Activated CD4-positive, CD25-positive, alpha-beta regulatory T cell (primary cell): ENCODE results near the gene AUTS2.

ENCODE experiments used
- DNase-seq, 4 experiments: peaks; one replicate each; lab custom pipeline; 2025; lab: John Stamatoyannopoulos, UW

Gene AUTS2

GRCh38 chr7:69992938-69993337, 394.7 kb downstream of the AUTS2 start:
- DNase-seq = no peak

GRCh38 chr7:69994218-69994617, 395.9 kb downstream of the AUTS2 start:
- DNase-seq = no peak

- DNase-seq = no peak
Measured at GRCh38 chr7:69994886-69995542, 396.7 kb downstream of the AUTS2 start.

- DNase-seq = no peak
Measured at GRCh38 chr7:69996121-69996520, 397.8 kb downstream of the AUTS2 start.

- no peak for DNase-seq
Measured at GRCh38 chr7:70000737-70001348, 402.6 kb downstream of the AUTS2 start.

- no peak for DNase-seq
Measured at GRCh38 chr7:70005480-70005879, 407.2 kb downstream of the AUTS2 start.

GRCh38 chr7:70005891-70006260, 407.6 kb downstream of the AUTS2 start:
- DNase-seq = no peak

- DNase-seq = no peak
Measured at GRCh38 chr7:70006261-70006920, 408.1 kb downstream of the AUTS2 start.

- no peak for DNase-seq
Measured at GRCh38 chr7:70008466-70008865, 410.2 kb downstream of the AUTS2 start.

- DNase-seq = no peak
Measured at GRCh38 chr7:70014472-70015177, 416.4 kb downstream of the AUTS2 start.

GRCh38 chr7:70015353-70015752, 417.1 kb downstream of the AUTS2 start:
- no peak for DNase-seq

GRCh38 chr7:70016044-70016770, 417.9 kb downstream of the AUTS2 start:
- no peak for DNase-seq

GRCh38 chr7:70017357-70017756, 419.1 kb downstream of the AUTS2 start:
- DNase-seq = no peak

- no peak for DNase-seq
Measured at GRCh38 chr7:70018700-70019099, 420.4 kb downstream of the AUTS2 start.

GRCh38 chr7:70027867-70028266, 429.6 kb downstream of the AUTS2 start:
- DNase-seq = no peak

- no peak for DNase-seq
Measured at GRCh38 chr7:70028620-70029019, 430.3 kb downstream of the AUTS2 start.

- no peak for DNase-seq
Measured at GRCh38 chr7:70029993-70030392, 431.7 kb downstream of the AUTS2 start.

GRCh38 chr7:70030745-70031144, 432.5 kb downstream of the AUTS2 start:
- DNase-seq = no peak

- DNase-seq = no peak
Measured at GRCh38 chr7:70031245-70031644, 433.0 kb downstream of the AUTS2 start.

- DNase-seq = no peak
Measured at GRCh38 chr7:70032649-70033048, 434.4 kb downstream of the AUTS2 start.

- no peak for DNase-seq
Measured at GRCh38 chr7:70033226-70033625, 435.0 kb downstream of the AUTS2 start.

- DNase-seq = no peak
Measured at GRCh38 chr7:70034999-70035398, 436.7 kb downstream of the AUTS2 start.
